Stimulated activated CD8-positive, alpha-beta memory T cell treated with anti-CD3 and anti-CD28 coated beads, Interleukin-15, amount 100 ng/mL, for 1 hour (primary cell): ENCODE measurements around the gene TPPP3.

Experiments
- DNase-seq: peaks from one replicate; pipeline ENCODE4 v3.0.0-alpha.2; 2020; ENCODE audit warnings: low read depth

TPPP3 gene

GRCh38 chr16:67404740-67405226 is 11.5 kb upstream of the TPPP3 start:
- no peak for DNase-seq

DNA sequence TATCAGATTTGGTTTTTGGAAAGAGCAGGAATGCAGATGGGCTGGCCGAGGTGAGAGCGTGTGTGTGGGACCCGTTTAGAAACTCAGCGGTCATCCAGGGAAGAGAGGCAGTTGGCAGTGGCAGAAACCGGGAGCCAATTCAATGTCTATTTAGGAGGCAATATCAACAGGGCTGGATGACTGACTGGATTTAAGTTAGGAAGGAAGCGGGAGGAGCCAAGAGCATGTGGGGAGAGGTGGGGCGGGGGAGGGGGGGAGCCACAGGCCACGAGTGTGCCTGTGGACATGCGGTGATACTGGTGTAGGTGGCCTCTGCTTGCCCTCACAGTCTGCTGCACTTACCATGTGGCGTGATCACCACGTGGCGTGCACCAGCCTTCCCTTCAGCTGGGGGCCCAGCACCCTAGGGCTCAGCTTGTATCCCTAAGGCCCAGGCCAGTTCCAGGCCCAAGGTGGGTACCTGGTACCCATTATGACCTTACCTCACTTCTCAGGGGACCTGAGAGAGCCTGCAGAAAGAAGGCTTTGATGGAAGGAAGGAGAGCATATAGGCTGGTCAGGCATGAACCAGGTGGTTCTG is 10.8 kb upstream of the TPPP3 start:
- DNase-seq, result no peak

GRCh38 chr16:67400901-67401300 is 7.6 kb upstream of the TPPP3 start:
- DNase-seq, result no peak

DNA sequence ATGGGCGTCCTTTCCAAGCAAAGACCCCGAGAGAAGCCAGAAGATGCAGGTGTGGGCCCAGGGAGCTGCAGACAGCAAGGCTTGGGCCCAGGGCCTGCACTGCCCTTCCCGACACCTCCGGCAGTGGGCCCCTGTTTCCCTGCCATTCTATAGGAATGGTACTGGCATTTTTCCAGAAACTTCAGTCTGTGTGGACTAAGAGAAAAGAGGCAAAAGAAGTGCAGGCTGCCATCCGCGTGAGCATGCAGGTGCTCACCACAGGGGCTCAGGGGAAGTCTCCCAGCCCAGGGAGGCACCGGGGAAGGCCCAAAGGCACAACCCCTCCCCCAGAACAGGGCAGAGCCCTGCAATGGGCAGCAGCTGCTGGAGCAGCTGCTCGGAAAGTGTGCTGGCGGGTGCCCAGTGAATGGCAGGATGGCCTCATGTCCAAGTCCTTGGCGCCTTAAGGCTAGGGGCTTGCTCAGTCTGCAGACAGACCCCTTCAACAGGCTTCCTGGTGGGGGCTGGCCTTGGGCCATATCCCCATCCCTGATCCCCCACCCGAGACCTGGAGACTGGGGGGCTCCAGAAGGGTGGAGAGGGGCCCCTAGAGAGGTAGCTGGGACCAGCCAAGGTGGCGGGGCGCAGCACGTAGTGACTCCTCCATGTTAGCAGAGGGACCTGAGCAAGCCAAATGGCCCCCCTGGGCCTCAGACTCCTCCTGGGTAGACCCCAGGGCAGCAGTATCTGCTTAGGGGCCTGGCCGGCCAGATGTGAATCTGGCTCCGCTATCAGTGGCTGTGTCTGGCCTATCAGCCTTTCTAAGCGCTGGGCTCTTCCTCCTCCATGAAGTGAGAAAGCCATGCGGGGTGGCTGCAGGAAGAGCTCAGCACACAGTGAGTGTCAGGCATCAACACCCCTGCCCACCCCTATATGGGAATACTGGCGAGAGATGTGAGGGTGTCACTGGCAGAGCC is 6.7 kb upstream of the TPPP3 start:
- DNase-seq, result no peak

- no peak for DNase-seq
These were observed 6.0 kb upstream of the TPPP3 start for GRCh38 chr16:67399218-67399733.

DNA sequence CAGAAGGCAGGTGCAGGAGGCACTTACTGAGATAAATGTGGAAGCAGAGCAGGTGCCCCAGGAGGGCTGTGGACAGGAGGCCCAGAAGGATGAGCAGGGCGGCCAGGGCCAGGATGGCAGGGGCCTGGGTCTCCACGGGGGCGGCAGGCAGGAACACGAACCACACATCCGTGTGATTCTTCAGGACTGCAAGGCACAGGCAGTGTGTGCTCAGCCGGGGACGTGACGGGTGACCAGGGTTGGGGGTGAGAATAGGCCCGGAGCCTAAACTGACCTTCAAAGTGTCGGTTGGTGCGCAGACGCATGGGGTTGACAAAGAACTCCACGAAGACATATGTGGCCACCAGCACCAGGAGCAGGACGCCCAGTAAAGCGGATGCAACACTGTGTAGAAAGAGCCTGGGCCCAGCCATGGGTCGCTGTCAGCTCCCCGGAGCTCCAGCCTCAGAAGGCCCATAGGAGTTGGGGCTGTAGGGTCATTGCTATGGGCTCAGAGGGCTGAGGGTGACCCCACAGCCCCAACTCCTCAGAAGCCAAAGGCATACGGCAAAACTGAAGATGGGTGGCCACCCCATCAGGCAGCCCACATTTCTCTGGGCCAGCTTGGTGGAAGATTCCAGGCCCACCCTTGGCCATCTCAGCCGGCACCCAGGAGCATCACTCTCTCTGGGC is 5.4 kb upstream of the TPPP3 start:
- DNase-seq, result no peak

- DNase-seq, result no peak
These were observed 4.7 kb upstream of the TPPP3 start for GRCh38 chr16:67397812-67398545.

DNA sequence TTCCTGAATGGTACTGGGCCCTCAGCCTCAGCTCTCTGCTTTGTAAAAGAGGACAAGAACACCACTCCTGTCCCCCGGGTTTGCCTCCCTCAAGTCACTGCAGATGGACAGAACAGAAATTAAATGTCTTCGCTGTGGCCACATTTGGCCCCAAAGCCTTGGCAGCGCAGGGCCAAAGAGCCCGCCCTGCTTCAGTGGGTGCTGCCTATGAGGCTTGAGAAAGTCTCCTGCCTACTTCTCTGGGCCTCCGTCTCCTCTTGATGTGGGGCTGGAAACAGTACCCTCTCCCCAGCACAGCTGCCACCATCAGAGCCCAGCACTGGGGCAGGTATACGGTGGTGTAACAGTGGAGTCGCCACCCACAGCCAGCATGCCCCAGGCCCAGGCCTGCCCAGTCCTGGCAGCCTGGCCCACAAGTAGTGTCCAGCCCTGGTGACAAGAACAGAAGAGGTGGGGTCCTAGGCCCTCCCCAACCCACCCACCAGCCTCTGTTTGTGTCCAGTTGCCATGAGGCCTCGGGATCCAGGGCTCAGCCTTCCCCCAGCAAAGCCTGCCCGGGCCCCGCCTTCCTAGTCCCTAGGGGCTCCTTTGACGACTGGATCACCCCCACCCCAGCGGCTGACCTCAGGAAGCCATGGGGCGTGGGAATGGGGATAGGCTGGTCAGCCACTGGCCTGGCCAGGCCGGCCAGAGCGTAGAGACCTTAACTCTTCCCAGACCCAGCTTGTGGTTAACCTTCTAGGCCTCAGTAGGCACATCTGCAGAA is 3.9 kb upstream of the TPPP3 start:
- DNase-seq, result no peak

DNA sequence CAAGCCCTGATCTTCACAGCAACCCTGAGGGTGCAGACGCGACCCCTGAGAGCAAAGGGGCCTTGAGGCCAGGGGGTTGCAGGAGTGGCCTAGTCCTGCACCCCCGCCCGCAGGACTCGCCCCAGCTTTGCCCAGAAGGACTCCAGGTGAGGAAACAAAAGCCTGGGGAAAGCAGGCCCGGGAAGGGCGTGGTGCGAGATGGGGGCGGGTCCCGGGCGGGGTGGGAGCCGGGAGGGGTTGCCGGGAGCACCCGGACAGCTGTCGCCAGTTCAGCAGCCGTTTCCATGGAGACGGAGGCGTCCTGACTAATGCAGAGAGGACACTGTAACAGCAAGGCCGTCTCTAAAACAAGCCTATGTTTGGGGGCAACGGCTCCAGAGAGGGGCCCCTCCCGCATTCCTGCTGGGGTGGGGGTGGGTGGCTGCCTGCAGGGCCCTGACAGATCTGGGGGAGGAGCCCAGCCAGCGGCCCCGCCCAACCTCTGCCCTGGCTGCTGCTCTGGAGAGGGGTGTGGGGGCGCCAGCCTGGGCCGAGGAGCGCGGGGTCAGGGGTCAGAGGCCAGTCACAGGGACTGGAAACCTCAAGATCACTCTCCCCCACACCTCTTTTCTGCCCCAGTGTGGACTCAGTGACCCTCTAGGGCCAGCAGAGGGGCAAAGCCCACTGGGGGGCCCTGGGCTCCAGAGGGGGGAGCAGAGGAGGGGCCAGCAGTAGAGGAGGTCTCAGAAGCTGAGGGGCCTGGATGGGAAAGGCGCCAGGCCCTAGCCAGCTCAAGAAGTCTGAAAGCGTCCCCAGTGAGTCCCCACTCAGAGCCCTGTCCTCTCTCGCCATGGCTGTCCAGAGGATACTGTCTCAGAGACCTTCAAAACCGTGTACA is 3.1 kb upstream of the TPPP3 start:
- no peak for DNase-seq

- DNase-seq, result no peak
These were observed 2.3 kb upstream of the TPPP3 start for GRCh38 chr16:67395458-67396158.

GRCh38 chr16:67395105-67395457 is 1.8 kb upstream of the TPPP3 start:
- no peak for DNase-seq

- no peak for DNase-seq
These were observed 1.1 kb upstream of the TPPP3 start for GRCh38 chr16:67394155-67395104.

DNA sequence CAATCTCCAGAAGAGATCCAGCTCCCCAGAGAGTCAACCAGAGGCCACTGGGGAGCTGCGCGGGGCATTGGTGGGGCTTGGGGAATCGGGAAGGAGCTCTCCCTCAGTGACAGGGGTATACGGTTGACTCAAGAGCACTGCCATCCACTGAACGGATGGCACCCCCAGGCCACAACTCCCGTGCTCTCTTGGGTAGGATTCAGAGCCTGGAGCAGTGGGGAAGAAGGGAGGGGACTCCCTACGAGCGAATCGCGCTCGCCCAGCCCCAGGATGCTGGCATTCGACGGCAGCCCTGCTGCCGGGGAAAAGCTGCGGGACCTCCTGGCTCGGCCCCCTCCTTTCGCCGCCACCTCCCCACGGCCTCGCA is 473 bp upstream of the TPPP3 start:
- no peak for DNase-seq

DNA sequence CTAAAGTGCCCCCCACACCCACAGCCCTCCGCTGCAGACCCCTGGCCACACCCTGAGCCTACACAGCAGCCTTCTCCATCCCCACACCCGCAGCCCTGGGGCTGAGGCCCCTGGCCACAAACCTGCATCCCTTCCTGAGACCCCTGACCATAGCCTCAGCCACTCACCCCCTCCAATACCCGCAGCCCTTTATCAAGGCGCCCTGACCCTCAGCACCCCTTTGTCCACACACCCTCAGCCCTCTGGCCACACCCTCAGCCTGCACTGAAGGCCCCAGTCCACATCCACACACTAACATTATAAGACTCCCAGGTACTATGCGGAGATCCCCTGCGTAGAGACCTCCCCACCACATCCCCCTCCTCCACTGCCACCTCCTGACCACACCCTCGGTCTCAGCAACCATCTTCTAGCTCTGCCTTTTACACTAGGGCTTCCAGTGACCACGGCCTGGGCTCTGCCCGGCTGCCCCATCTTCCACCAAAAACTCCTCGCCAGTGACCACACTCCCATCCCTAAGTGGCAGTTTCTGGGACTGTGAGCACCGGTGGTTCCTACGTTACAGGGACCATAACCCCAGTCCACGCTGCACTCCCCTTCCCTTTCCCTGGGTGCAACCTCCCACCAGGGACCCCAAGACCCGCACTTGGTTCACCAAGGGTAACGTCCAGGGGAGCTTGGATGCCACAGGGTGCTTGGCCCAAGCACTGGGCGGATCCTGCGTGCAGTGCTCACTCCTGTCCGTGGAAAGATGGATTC is 818 bp downstream of the TPPP3 start:
- DNase-seq, result no peak

- no peak for DNase-seq
These were observed 1.6 kb downstream of the TPPP3 start for GRCh38 chr16:67391424-67392300.

- DNase-seq, result no peak
These were observed 2.4 kb downstream of the TPPP3 start for GRCh38 chr16:67390816-67391423.
